Inferior parietal cortex (tissue), 1 donor: Measurements from ENCODE around the gene ITPR2.
"Not testable (repeated sequence)": the region's sequence is repeated elsewhere in the genome, so short reads cannot be mapped to it uniquely, and the experiment has no call there.

ENCODE experiments used
- DNase-seq: peaks from one replicate; pipeline ENCODE4 v3.0.0-alpha.2; 2016; ENCODE audit errors: extremely low spot score

The ITPR2 gene

GRCh38 chr12:26730481-26731350 lies 102.3 kb downstream of the ITPR2 start:
- no peak for DNase-seq

- DNase-seq = not testable (repeated sequence)
Measured at GRCh38 chr12:26729137-26729671, 103.8 kb downstream of the ITPR2 start.

GRCh38 chr12:26728205-26729050 lies 104.6 kb downstream of the ITPR2 start:
- no peak for DNase-seq

GRCh38 chr12:26727482-26728204 lies 105.4 kb downstream of the ITPR2 start:
- DNase-seq = no peak

- DNase-seq = no peak
Measured at GRCh38 chr12:26726956-26727355, 106.0 kb downstream of the ITPR2 start.

GRCh38 chr12:26725276-26725916 lies 107.6 kb downstream of the ITPR2 start:
- DNase-seq = no peak

GRCh38 chr12:26724309-26724702 lies 108.7 kb downstream of the ITPR2 start:
- no peak for DNase-seq

GRCh38 chr12:26723379-26724308 lies 109.3 kb downstream of the ITPR2 start:
- DNase-seq = no peak

- DNase-seq = no peak
Measured at GRCh38 chr12:26721800-26722199, 111.2 kb downstream of the ITPR2 start.

- DNase-seq = no peak
Measured at GRCh38 chr12:26719852-26720251, 113.1 kb downstream of the ITPR2 start.

- no peak for DNase-seq
Measured at GRCh38 chr12:26717757-26718156, 115.2 kb downstream of the ITPR2 start.

GRCh38 chr12:26715232-26715631 lies 117.8 kb downstream of the ITPR2 start:
- DNase-seq = no peak

GRCh38 chr12:26713885-26714383 lies 119.1 kb downstream of the ITPR2 start:
- no peak for DNase-seq

GRCh38 chr12:26712892-26713291 lies 120.1 kb downstream of the ITPR2 start:
- no peak for DNase-seq

GRCh38 chr12:26711569-26711968 lies 121.4 kb downstream of the ITPR2 start:
- no peak for DNase-seq

- no peak for DNase-seq
Measured at GRCh38 chr12:26711072-26711471, 121.9 kb downstream of the ITPR2 start.

- DNase-seq = no peak
Measured at GRCh38 chr12:26705851-26706250, 127.1 kb downstream of the ITPR2 start.

GRCh38 chr12:26704684-26705460 lies 128.1 kb downstream of the ITPR2 start:
- no peak for DNase-seq

- no peak for DNase-seq
Measured at GRCh38 chr12:26704214-26704613, 128.8 kb downstream of the ITPR2 start.
